Measurements from ENCODE around the gene ZPR1. TPM values are rescaled to one million over a fixed set of nuclear protein-coding genes. Genes with fewer than 3 reads are reported as not detected.

The ZPR1 gene, protein sequence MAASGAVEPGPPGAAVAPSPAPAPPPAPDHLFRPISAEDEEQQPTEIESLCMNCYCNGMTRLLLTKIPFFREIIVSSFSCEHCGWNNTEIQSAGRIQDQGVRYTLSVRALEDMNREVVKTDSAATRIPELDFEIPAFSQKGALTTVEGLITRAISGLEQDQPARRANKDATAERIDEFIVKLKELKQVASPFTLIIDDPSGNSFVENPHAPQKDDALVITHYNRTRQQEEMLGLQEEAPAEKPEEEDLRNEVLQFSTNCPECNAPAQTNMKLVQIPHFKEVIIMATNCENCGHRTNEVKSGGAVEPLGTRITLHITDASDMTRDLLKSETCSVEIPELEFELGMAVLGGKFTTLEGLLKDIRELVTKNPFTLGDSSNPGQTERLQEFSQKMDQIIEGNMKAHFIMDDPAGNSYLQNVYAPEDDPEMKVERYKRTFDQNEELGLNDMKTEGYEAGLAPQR
- total RNA-seq: 10 to 100 TPM; 17.6 to 56.1 (median 34.4) TPM

DNA sequence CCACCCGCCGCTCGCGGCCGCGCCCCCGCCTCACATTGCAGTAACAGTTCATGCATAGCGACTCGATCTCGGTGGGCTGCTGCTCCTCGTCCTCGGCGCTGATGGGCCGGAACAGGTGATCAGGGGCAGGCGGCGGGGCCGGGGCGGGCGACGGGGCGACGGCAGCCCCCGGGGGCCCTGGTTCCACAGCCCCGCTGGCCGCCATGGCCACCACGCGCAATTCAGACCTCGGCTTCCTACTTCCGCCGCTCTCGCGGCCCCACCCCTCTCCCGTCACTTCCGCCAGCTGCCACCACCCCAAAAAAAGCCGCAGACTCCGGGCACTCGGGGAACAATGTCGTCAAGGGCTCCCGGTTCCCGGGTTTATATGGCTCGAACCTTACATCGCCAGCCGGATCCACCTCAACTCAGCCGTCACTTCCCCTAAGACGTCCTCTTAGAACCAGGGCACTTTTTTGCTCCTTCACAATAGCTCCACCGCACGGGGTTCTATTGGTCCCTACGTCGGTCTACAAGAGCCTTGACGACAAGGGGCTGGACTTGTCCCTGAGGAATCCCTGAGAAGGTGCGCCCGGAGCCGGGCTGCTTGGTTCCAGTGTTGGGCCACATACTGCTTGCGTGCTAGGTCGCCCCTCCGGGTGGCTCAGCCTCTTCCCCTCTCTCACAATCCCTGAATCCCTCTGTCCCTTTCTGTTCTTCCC lies at the start of gene ZPR1:
ZPR1 (minus strand) TSS at position 238 of the 701 bp plus-strand sequence; CDS start at position 205, 33 bp downstream.
- TF ChIP-seq, protein P1, sequence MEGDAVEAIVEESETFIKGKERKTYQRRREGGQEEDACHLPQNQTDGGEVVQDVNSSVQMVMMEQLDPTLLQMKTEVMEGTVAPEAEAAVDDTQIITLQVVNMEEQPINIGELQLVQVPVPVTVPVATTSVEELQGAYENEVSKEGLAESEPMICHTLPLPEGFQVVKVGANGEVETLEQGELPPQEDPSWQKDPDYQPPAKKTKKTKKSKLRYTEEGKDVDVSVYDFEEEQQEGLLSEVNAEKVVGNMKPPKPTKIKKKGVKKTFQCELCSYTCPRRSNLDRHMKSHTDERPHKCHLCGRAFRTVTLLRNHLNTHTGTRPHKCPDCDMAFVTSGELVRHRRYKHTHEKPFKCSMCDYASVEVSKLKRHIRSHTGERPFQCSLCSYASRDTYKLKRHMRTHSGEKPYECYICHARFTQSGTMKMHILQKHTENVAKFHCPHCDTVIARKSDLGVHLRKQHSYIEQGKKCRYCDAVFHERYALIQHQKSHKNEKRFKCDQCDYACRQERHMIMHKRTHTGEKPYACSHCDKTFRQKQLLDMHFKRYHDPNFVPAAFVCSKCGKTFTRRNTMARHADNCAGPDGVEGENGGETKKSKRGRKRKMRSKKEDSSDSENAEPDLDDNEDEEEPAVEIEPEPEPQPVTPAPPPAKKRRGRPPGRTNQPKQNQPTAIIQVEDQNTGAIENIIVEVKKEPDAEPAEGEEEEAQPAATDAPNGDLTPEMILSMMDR (IDR thresholded peaks at IDR 0.05): peak in 3 of 6 experiments; percentile 28 to 47 (median 45)
- TF ChIP-seq EP300 (IDR thresholded peaks at IDR 0.05): no peak
- TF ChIP-seq POLR2A (IDR thresholded peaks at IDR 0.05): peak; percentile 23 to 88 (median 73)
- peak; percentile 72 to 79 for TF ChIP-seq POLR2AphosphoS5 (IDR thresholded peaks at IDR 0.05)
- Histone ChIP-seq H3K4me3 (peak within 1 kb of the TSS; percentile 79 to 99 (median 97)), H3K36me3 (peaks cover 21 to 39% (median 33%) of the 10 kb centered on the region in 4 donors), H3K4me1 (peaks cover 17 to 40% (median 24%) of the 10 kb centered on the region in 4 donors), H3K27ac (peak within 1 kb of the TSS; percentile 85 to 95 (median 92)), H3K27me3 (no peaks in the 10 kb centered on the region), H3K9me3 (no peaks in the 10 kb centered on the region)
- WGBS, 2 donors: 2% methylated on average over 23 to 42 of the region's 56 CpGs
- DNase-seq: peak; percentile 86 to 96
- ATAC-seq (ENCODE audit: low FRiP score in 2 of 2): peak; percentile 86 to 94

DNA sequence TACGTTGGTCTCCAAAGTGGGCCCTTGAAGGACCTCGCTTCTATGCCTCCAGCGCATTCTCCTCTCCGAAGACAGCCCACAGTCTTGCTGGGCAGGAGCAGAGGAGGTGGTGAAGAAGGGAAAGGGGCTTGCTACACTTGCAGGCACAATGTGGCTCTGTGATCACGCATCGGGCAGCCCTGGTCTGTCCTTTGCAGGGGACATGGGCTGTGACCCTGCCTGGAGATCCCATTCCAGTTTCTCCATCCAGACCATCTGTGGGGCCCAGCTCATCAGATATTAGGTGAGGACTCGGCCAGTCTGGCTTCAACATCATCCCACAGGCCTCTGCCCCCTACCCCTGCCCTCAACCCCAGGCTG lies 48.8 kb upstream of the ZPR1 start:
- Histone ChIP-seq H3K36me3 (no peaks in the 10 kb centered on the region), H3K27ac (peak overlapping the region in 3 of 4 donors; percentile 87 to 94 (median 91)), H3K4me3 (peak overlapping the region in 2 of 4 donors; percentile 41 to 46), H3K27me3 (no peaks in the 10 kb centered on the region), H3K9me3 (no peaks in the 10 kb centered on the region), H3K4me1 (peaks cover 26 to 41% (median 32%) of the 10 kb centered on the region in 4 donors)
- 77 to 94% methylated on average over 7 of the region's 7 CpGs for WGBS, 2 donors
- TF ChIP-seq POLR2AphosphoS5 (IDR thresholded peaks at IDR 0.05) (no peak), POLR2A (IDR thresholded peaks at IDR 0.05) (no peak), EP300 (IDR thresholded peaks at IDR 0.05) (no peak)
- TF ChIP-seq, protein P1 (IDR thresholded peaks at IDR 0.05): no peak
- DNase-seq: no peak
- ATAC-seq (ENCODE audit: low FRiP score in 2 of 2): no peak

DNA sequence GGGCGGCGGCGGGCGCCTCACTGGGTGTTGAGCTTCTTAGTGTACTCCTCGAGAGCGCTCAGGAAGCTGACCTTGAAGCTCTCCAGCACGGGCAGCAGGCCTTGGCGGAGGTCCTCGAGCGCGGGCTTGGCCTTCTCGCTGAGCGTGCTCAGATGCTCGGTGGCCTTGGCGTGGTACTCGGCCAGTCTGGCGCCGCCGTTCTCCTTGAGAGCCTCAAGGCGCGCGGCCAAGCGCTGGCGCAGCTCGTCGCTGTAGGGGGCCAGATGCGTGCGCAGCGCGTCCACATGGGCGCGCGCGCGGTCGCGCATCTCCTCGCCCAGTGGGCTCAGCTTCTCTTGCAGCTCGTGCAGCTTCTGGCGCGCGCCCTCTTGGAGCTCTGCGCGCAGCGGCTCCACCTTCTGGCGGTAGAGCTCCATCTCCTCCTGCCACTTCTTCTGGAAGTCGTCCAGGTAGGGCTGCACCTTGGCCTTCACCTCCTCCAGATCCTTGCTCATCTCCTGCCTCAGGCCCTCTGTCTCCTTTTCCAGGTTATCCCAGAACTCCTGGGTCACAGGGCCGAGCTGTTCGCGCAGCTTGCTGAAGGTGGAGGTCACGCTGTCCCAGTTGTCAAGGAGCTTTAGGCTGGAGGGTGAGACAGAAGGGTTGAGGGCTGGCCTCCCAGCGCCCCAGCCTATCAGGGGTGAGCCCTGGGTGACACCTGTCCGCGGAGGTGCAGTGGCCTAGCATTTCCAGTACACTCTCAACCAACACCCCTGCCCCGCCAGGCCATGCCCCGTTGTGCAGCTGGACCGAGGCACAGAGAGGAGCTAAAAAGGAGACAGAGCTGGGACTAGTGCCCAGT lies 48.2 kb upstream of the ZPR1 start:
- H3K9me3 ChIP-seq: no peaks in the 10 kb centered on the region
- peak overlapping the region; percentile 5 to 46 (median 39) for H3K4me3 ChIP-seq
- peaks cover 26 to 41% (median 32%) of the 10 kb centered on the region in 4 donors for H3K4me1 ChIP-seq

More for the DNA sequence above, 48.2 kb upstream of the ZPR1 start:
- ATAC-seq (ENCODE audit: low FRiP score in 2 of 2): peak; percentile 86 to 89
- DNase-seq: peak; percentile 89 to 97
- H3K27me3 ChIP-seq: no peaks in the 10 kb centered on the region
- no peaks in the 10 kb centered on the region for H3K36me3 ChIP-seq
- 13 to 29% methylated on average over 16 to 46 of the region's 57 CpGs for WGBS, 2 donors
- peak overlapping the region; percentile 82 to 94 (median 89) for H3K27ac ChIP-seq
- TF ChIP-seq EP300 (IDR thresholded peaks at IDR 0.05) (peak in 1 of 4 donors; percentile 25), POLR2A (IDR thresholded peaks at IDR 0.05) (peak in 2 of 4 donors; percentile 12 to 27), POLR2AphosphoS5 (IDR thresholded peaks at IDR 0.05) (peak in 1 of 2 donors; percentile 24)
- TF ChIP-seq, protein P1 (IDR thresholded peaks at IDR 0.05): peak; percentile 49 to 88 (median 70)

All from upper lobe of left lung (tissue), 6 donors.